ENCODE measurements around the gene CRYBA2.

CRYBA2 gene

GRCh38 chr2:218993345-218994315, at the start of gene CRYBA2:
TSS of gene CRYBA2 (minus strand) at chr2:218993422. CDS start at chr2:218993176, 246 bp downstream.
- Histone ChIP-seq H3K4me1 (ENCODE audit: control insufficient read depth, insufficient read depth, low read length) (peaks cover 4% of the 10 kb centered on the region), H3K4me3 (ENCODE audit: low read length) (no peak within 1 kb of the TSS), H3K27me3 (ENCODE audit: control insufficient read depth, insufficient read depth, low read length) (peaks cover 98% of the 10 kb centered on the region)

GRCh38 chr2:219042750-219043149, 49.5 kb upstream of the CRYBA2 start:
- no peaks in the 10 kb centered on the region for H3K36me3 ChIP-seq (ENCODE audit: control insufficient read depth, insufficient read depth, low read length)
- no peaks in the 10 kb centered on the region for H3K27me3 ChIP-seq (ENCODE audit: control insufficient read depth, insufficient read depth, low read length)
- WGBS (ENCODE audit: insufficient coverage, insufficient read length) = no CpG with 5 or more reads among the region's 2 CpGs
- H3K27ac ChIP-seq (ENCODE audit: low read length) = no peak overlapping the region
- H3K4me3 ChIP-seq (ENCODE audit: low read length) = no peak overlapping the region
- no peak for DNase-seq (ENCODE audit: low read depth, low spot score)
- H3K9me3 ChIP-seq (ENCODE audit: control insufficient read depth, insufficient read depth, low read length) = no peaks in the 10 kb centered on the region
- no peaks in the 10 kb centered on the region for H3K4me1 ChIP-seq (ENCODE audit: control insufficient read depth, insufficient read depth, low read length)

More at GRCh38 chr2:218993345-218994315, at the start of gene CRYBA2:
- H3K27ac ChIP-seq (ENCODE audit: low read length) = no peak within 1 kb of the TSS
- DNase-seq (ENCODE audit: low read depth, low spot score) = no peak
- no CpG with 5 or more reads among the region's 88 CpGs for WGBS (ENCODE audit: insufficient coverage, insufficient read length)
- no peaks in the 10 kb centered on the region for H3K9me3 ChIP-seq (ENCODE audit: control insufficient read depth, insufficient read depth, low read length)
- H3K36me3 ChIP-seq (ENCODE audit: control insufficient read depth, insufficient read depth, low read length) = no peaks in the 10 kb centered on the region

GRCh38 chr2:219042157-219042556, 48.9 kb upstream of the CRYBA2 start:
- no peaks in the 10 kb centered on the region for H3K36me3 ChIP-seq (ENCODE audit: control insufficient read depth, insufficient read depth, low read length)
- H3K4me3 ChIP-seq (ENCODE audit: low read length) = no peak overlapping the region
- no peaks in the 10 kb centered on the region for H3K4me1 ChIP-seq (ENCODE audit: control insufficient read depth, insufficient read depth, low read length)
- no CpG with 5 or more reads among the region's 4 CpGs for WGBS (ENCODE audit: insufficient coverage, insufficient read length)
- H3K9me3 ChIP-seq (ENCODE audit: control insufficient read depth, insufficient read depth, low read length) = no peaks in the 10 kb centered on the region
- no peaks in the 10 kb centered on the region for H3K27me3 ChIP-seq (ENCODE audit: control insufficient read depth, insufficient read depth, low read length)
- H3K27ac ChIP-seq (ENCODE audit: low read length) = no peak overlapping the region
- DNase-seq (ENCODE audit: low read depth, low spot score) = no peak

- Histone ChIP-seq H3K4me3 (ENCODE audit: low read length) (peak within 1 kb of the TSS; percentile 24; the same call in 1 of the 2 replicates), H3K4me1 (ENCODE audit: control insufficient read depth, insufficient read depth, low read length) (no peaks in the 10 kb centered on the region), H3K27ac (ENCODE audit: low read length) (no peak within 1 kb of the TSS), H3K27me3 (ENCODE audit: control insufficient read depth, insufficient read depth, low read length) (no peaks in the 10 kb centered on the region), H3K36me3 (ENCODE audit: control insufficient read depth, insufficient read depth, low read length) (no peaks in the 10 kb centered on the region), H3K9me3 (ENCODE audit: control insufficient read depth, insufficient read depth, low read length) (no peaks in the 10 kb centered on the region)
- DNase-seq (ENCODE audit: low read depth, low spot score) = no peak
- no CpG with 5 or more reads among the region's 21 CpGs for WGBS (ENCODE audit: insufficient coverage, insufficient read length)
Observed at GRCh38 chr2:219041252-219041651, 48.0 kb upstream of the CRYBA2 start, which contains the start of gene CFAP65. TSS of gene CFAP65 (minus strand) at chr2:219041516. CDS start at chr2:219039048, 2,468 bp downstream.

GRCh38 chr2:219038600-219038999, 45.4 kb upstream of the CRYBA2 start:
- WGBS (ENCODE audit: insufficient coverage, insufficient read length) = no CpG with 5 or more reads among the region's 1 CpG
- no peaks in the 10 kb centered on the region for H3K27me3 ChIP-seq (ENCODE audit: control insufficient read depth, insufficient read depth, low read length)
- DNase-seq (ENCODE audit: low read depth, low spot score) = no peak
- H3K9me3 ChIP-seq (ENCODE audit: control insufficient read depth, insufficient read depth, low read length) = no peaks in the 10 kb centered on the region
- no peak overlapping the region for H3K4me3 ChIP-seq (ENCODE audit: low read length)
- no peaks in the 10 kb centered on the region for H3K36me3 ChIP-seq (ENCODE audit: control insufficient read depth, insufficient read depth, low read length)
- H3K27ac ChIP-seq (ENCODE audit: low read length) = no peak overlapping the region
- H3K4me1 ChIP-seq (ENCODE audit: control insufficient read depth, insufficient read depth, low read length) = no peaks in the 10 kb centered on the region

- no peak for DNase-seq (ENCODE audit: low read depth, low spot score)
- Histone ChIP-seq H3K27me3 (ENCODE audit: control insufficient read depth, insufficient read depth, low read length) (no peaks in the 10 kb centered on the region), H3K4me1 (ENCODE audit: control insufficient read depth, insufficient read depth, low read length) (no peaks in the 10 kb centered on the region), H3K27ac (ENCODE audit: low read length) (no peak overlapping the region), H3K4me3 (ENCODE audit: low read length) (no peak overlapping the region), H3K9me3 (ENCODE audit: control insufficient read depth, insufficient read depth, low read length) (no peaks in the 10 kb centered on the region), H3K36me3 (ENCODE audit: control insufficient read depth, insufficient read depth, low read length) (no peaks in the 10 kb centered on the region)
- WGBS (ENCODE audit: insufficient coverage, insufficient read length) = no CpG with 5 or more reads among the region's 8 CpGs
Observed at GRCh38 chr2:219037783-219038499, 44.7 kb upstream of the CRYBA2 start.

- DNase-seq (ENCODE audit: low read depth, low spot score) = no peak
- H3K9me3 ChIP-seq (ENCODE audit: control insufficient read depth, insufficient read depth, low read length) = no peaks in the 10 kb centered on the region
- H3K36me3 ChIP-seq (ENCODE audit: control insufficient read depth, insufficient read depth, low read length) = no peaks in the 10 kb centered on the region
- WGBS (ENCODE audit: insufficient coverage, insufficient read length) = no CpG with 5 or more reads among the region's 2 CpGs
- no peak overlapping the region for H3K4me3 ChIP-seq (ENCODE audit: low read length)
- no peaks in the 10 kb centered on the region for H3K27me3 ChIP-seq (ENCODE audit: control insufficient read depth, insufficient read depth, low read length)
- no peaks in the 10 kb centered on the region for H3K4me1 ChIP-seq (ENCODE audit: control insufficient read depth, insufficient read depth, low read length)
- H3K27ac ChIP-seq (ENCODE audit: low read length) = no peak overlapping the region
Observed at GRCh38 chr2:219035942-219036341, 42.7 kb upstream of the CRYBA2 start.

- Histone ChIP-seq H3K36me3 (ENCODE audit: control insufficient read depth, insufficient read depth, low read length) (no peaks in the 10 kb centered on the region), H3K9me3 (ENCODE audit: control insufficient read depth, insufficient read depth, low read length) (no peaks in the 10 kb centered on the region), H3K4me3 (ENCODE audit: low read length) (no peak overlapping the region), H3K27ac (ENCODE audit: low read length) (no peak overlapping the region), H3K4me1 (ENCODE audit: control insufficient read depth, insufficient read depth, low read length) (no peaks in the 10 kb centered on the region), H3K27me3 (ENCODE audit: control insufficient read depth, insufficient read depth, low read length) (no peaks in the 10 kb centered on the region)
- no CpG with 5 or more reads among the region's 6 CpGs for WGBS (ENCODE audit: insufficient coverage, insufficient read length)
- no peak for DNase-seq (ENCODE audit: low read depth, low spot score)
Observed at GRCh38 chr2:219034823-219035222, 41.6 kb upstream of the CRYBA2 start.

GRCh38 chr2:219032051-219032745, 39.0 kb upstream of the CRYBA2 start:
- WGBS (ENCODE audit: insufficient coverage, insufficient read length) = no CpG with 5 or more reads among the region's 23 CpGs
- Histone ChIP-seq H3K4me1 (ENCODE audit: control insufficient read depth, insufficient read depth, low read length) (no peaks in the 10 kb centered on the region), H3K36me3 (ENCODE audit: control insufficient read depth, insufficient read depth, low read length) (no peaks in the 10 kb centered on the region), H3K27ac (ENCODE audit: low read length) (no peak overlapping the region), H3K27me3 (ENCODE audit: control insufficient read depth, insufficient read depth, low read length) (no peaks in the 10 kb centered on the region), H3K9me3 (ENCODE audit: control insufficient read depth, insufficient read depth, low read length) (no peaks in the 10 kb centered on the region), H3K4me3 (ENCODE audit: low read length) (no peak overlapping the region)
- no peak for DNase-seq (ENCODE audit: low read depth, low spot score)

All from iPS DF 6.9 (cell line).